Right cardiac atrium (tissue), 5 donors: ENCODE data around the gene BZW2. TPM values are rescaled to one million over a fixed set of nuclear protein-coding genes. Genes with fewer than 3 reads are reported as not detected.
A peak's percentile ranks its signal among the peaks of the same experiment; 100 is the strongest.
"Not testable (repeated sequence)": the region's sequence is repeated elsewhere in the genome, so short reads cannot be mapped to it uniquely, and the experiment has no call there.

Experiments used
- ATAC-seq, 2 donors: fragments of 200-7000 bp; cut with Tn5 transposase; one replicate each; pipeline versions ENCODE4 v1.8.0 to v1.9.1; 2020; ENCODE audit warnings: moderate library complexity in 2 of 2, mild to moderate bottlenecking in 1 of 2
- DNase-seq, 3 donors: peaks; one replicate each; pipeline ENCODE4 v3.0.0-alpha.2; 2020
- H3K27ac ChIP-seq: one replicate; pipeline ENCODE4 v1.5.1; 2013; ENCODE audit warnings: mild to moderate bottlenecking, low read length, control low read depth, moderate library complexity
- H3K27me3 ChIP-seq: one replicate; pipeline ENCODE4 v1.6.1; 2013; ENCODE audit not compliant: control insufficient read depth, insufficient read depth
- H3K4me1 ChIP-seq: one replicate; pipeline ENCODE4 v1.6.1; 2013; ENCODE audit warnings: low read length; ENCODE audit not compliant: control insufficient read depth, insufficient read depth
- H3K4me3 ChIP-seq: one replicate; pipeline ENCODE4 v1.5.1; 2013; ENCODE audit warnings: low read length, control low read depth
- H3K9me3 ChIP-seq: one replicate; pipeline ENCODE4 v1.6.1; 2013; ENCODE audit warnings: low read length; ENCODE audit not compliant: control insufficient read depth
- WGBS: extraction: QIAGEN DNeasy Blood & Tissue Kit; methylation state at CpG from one replicate; pipeline ENCODE4 v1.1.7; 2013; 5-methylcytosine and 5-hydroxymethylcytosine counted together
- intact Hi-C, 4 donors: fragments of 100-400 bp; cut with DNase I; formaldehyde crosslinking; loops; one replicate each; pipeline versions ENCODE4 v1.11.0 to v1.14.0; 2022 to 2023
- polyA plus RNA-seq: library from polyadenylated mRNA; stranded (reverse); fragments of 200-250 nt; gene quantifications from one replicate; pipeline ENCODE4 v1.2.3, GENCODE V29; 2013
- total RNA-seq, 4 donors: library from RNA; stranded (reverse); fragmentation: NEBNext Ultra II Directional; extraction: Animal tissue kit (Norgen Biotek cat#: 25700); gene quantifications; one replicate each; pipeline ENCODE4 v1.2.1, GENCODE V29; 2021
- donor health status: healthy with polysubstance abuse.
- donor health status: DM: no; HTN: yes; CAD: no.
- donor health status: DM: no; HTN: no; CAD: no.
- donor health status: DM: no; HTN: yes; CAD: no; lungs with severe emphysema.
- donor health status: DM: yes; HTN: yes; CAD: no.

BZW2 gene
- total and polyA plus RNA-seq, 5 donors, result 124 to 214 (median 180) TPM

- no peaks in the 10 kb centered on the region for H3K27me3 ChIP-seq
- peaks cover 7% of the 10 kb centered on the region for H3K4me1 ChIP-seq
- H3K27ac ChIP-seq, result no peak overlapping the region
- ATAC-seq (no peak), DNase-seq (no peak)
- 72% methylated on average over 1 of the region's 1 CpG for WGBS
- no peak overlapping the region for H3K4me3 ChIP-seq
- intact Hi-C loops, result no loop called here
- H3K9me3 ChIP-seq, result no peaks in the 10 kb centered on the region
These were observed 10.2 kb downstream of the BZW2 start for GRCh38 chr7:16656141-16656540.

- no peaks in the 10 kb centered on the region for H3K9me3 ChIP-seq
- H3K27me3 ChIP-seq, result no peaks in the 10 kb centered on the region
- 38% methylated on average over 4 of the region's 4 CpGs for WGBS
- no peak overlapping the region for H3K4me3 ChIP-seq
- intact Hi-C loops, result no loop called here
- peaks cover 6% of the 10 kb centered on the region for H3K4me1 ChIP-seq
- DNase-seq, result peak; percentile 53 to 69 (median 64)
- ATAC-seq, result peak; percentile 60 to 77
- H3K27ac ChIP-seq, result peak overlapping the region; percentile 48
These were observed 11.8 kb downstream of the BZW2 start for GRCh38 chr7:16657656-16658279.

GRCh38 chr7:16659854-16660497 lies 14.0 kb downstream of the BZW2 start:
- ATAC-seq, intact Hi-C loops, H3K4me1 ChIP-seq, H3K27me3 ChIP-seq, H3K27ac ChIP-seq, DNase-seq, H3K9me3 ChIP-seq, H3K4me3 ChIP-seq: not testable (repeated sequence)
- 80% methylated on average over 8 of the region's 8 CpGs for WGBS

GRCh38 chr7:16660702-16661464 lies 14.9 kb downstream of the BZW2 start:
- intact Hi-C loops, result no loop called here
- no peak for DNase-seq
- Histone ChIP-seq H3K4me3 (peak overlapping the region; percentile 12), H3K27ac (peak overlapping the region; percentile 93), H3K27me3 (no peaks in the 10 kb centered on the region), H3K9me3 (no peaks in the 10 kb centered on the region), H3K4me1 (peaks cover 3% of the 10 kb centered on the region)
- 62% methylated on average over 5 of the region's 5 CpGs for WGBS
- peak; percentile 60 to 64 for ATAC-seq

- Histone ChIP-seq H3K9me3 (no peaks in the 10 kb centered on the region), H3K4me3 (peak overlapping the region; percentile 41), H3K27ac (peak overlapping the region; percentile 45), H3K27me3 (no peaks in the 10 kb centered on the region), H3K4me1 (peaks cover 3% of the 10 kb centered on the region)
- intact Hi-C loops, result no loop called here
- 55% methylated on average over 1 of the region's 1 CpG for WGBS
- ATAC-seq, result peak; percentile 90
- no peak for DNase-seq
These were observed 15.9 kb downstream of the BZW2 start for GRCh38 chr7:16661924-16662323.

- DNase-seq, result no peak
- Histone ChIP-seq H3K9me3 (no peaks in the 10 kb centered on the region), H3K27me3 (no peaks in the 10 kb centered on the region), H3K27ac (no peak overlapping the region), H3K4me1 (peaks cover 10% of the 10 kb centered on the region), H3K4me3 (no peak overlapping the region)
- intact Hi-C loops, result no loop called here
- ATAC-seq, result no peak
- WGBS, result 62% methylated on average over 3 of the region's 3 CpGs
These were observed 21.4 kb downstream of the BZW2 start for GRCh38 chr7:16667355-16667754.

- H3K27ac ChIP-seq, result peak overlapping the region; percentile 48
- peaks cover 10% of the 10 kb centered on the region for H3K4me1 ChIP-seq
- 39% methylated on average over 11 of the region's 11 CpGs for WGBS
- DNase-seq (peak; percentile 60 to 85 (median 80)), ATAC-seq (peak; percentile 90 to 92)
- intact Hi-C loops, result no loop called here
- no peaks in the 10 kb centered on the region for H3K9me3 ChIP-seq
- no peaks in the 10 kb centered on the region for H3K27me3 ChIP-seq
- H3K4me3 ChIP-seq, result no peak overlapping the region
These were observed 22.3 kb downstream of the BZW2 start for GRCh38 chr7:16668049-16668858.

GRCh38 chr7:16668978-16669377 lies 23.0 kb downstream of the BZW2 start:
- Histone ChIP-seq H3K4me3 (no peak overlapping the region), H3K27me3 (no peaks in the 10 kb centered on the region), H3K9me3 (no peaks in the 10 kb centered on the region), H3K4me1 (peaks cover 10% of the 10 kb centered on the region), H3K27ac (no peak overlapping the region)
- ATAC-seq (no peak), DNase-seq (no peak)
- 96% methylated on average over 5 of the region's 5 CpGs for WGBS
- intact Hi-C loops, result no loop called here

- no peak overlapping the region for H3K4me3 ChIP-seq
- H3K9me3 ChIP-seq, result no peaks in the 10 kb centered on the region
- H3K27ac ChIP-seq, result no peak overlapping the region
- no peaks in the 10 kb centered on the region for H3K27me3 ChIP-seq
- intact Hi-C loops, result no loop called here
- ATAC-seq (no peak), DNase-seq (no peak)
- peaks cover 10% of the 10 kb centered on the region for H3K4me1 ChIP-seq
- 90% methylated on average over 2 of the region's 2 CpGs for WGBS
These were observed 23.6 kb downstream of the BZW2 start for GRCh38 chr7:16669581-16669980.

GRCh38 chr7:16670021-16670420 lies 24.0 kb downstream of the BZW2 start:
- Histone ChIP-seq H3K27me3 (no peaks in the 10 kb centered on the region), H3K4me1 (peaks cover 10% of the 10 kb centered on the region), H3K27ac (no peak overlapping the region), H3K9me3 (no peaks in the 10 kb centered on the region), H3K4me3 (no peak overlapping the region)
- DNase-seq (no peak), ATAC-seq (peak in 1 of 2 donors; percentile 38)
- 56% methylated on average over 1 of the region's 1 CpG for WGBS
- intact Hi-C loops, result no loop called here
